Measurements from ENCODE around the gene MYMX.

Gene MYMX

GRCh38 chr6:44243345-44243744 is 26.6 kb downstream of the MYMX start:
- FAIRE-seq (no peak), DNase-seq (ENCODE audit: insufficient read length, low spot score) (no peak)
- TF ChIP-seq, protein P1, sequence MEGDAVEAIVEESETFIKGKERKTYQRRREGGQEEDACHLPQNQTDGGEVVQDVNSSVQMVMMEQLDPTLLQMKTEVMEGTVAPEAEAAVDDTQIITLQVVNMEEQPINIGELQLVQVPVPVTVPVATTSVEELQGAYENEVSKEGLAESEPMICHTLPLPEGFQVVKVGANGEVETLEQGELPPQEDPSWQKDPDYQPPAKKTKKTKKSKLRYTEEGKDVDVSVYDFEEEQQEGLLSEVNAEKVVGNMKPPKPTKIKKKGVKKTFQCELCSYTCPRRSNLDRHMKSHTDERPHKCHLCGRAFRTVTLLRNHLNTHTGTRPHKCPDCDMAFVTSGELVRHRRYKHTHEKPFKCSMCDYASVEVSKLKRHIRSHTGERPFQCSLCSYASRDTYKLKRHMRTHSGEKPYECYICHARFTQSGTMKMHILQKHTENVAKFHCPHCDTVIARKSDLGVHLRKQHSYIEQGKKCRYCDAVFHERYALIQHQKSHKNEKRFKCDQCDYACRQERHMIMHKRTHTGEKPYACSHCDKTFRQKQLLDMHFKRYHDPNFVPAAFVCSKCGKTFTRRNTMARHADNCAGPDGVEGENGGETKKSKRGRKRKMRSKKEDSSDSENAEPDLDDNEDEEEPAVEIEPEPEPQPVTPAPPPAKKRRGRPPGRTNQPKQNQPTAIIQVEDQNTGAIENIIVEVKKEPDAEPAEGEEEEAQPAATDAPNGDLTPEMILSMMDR (IDR thresholded peaks at IDR 0.05; ENCODE audit: insufficient read depth, missing control alignments) = no peak

- DNase-seq (ENCODE audit: insufficient read length, low spot score) (no peak), FAIRE-seq (no peak)
- TF ChIP-seq, protein P1 (IDR thresholded peaks at IDR 0.05; ENCODE audit: insufficient read depth, missing control alignments) = no peak
Observed at GRCh38 chr6:44245391-44245911, 28.7 kb downstream of the MYMX start.

- FAIRE-seq = no peak
- peak; percentile 62 for DNase-seq (ENCODE audit: insufficient read length, low spot score)
- TF ChIP-seq, protein P1 (IDR thresholded peaks at IDR 0.05; ENCODE audit: insufficient read depth, missing control alignments) = peak; percentile 42
Observed at GRCh38 chr6:44245912-44246662, 29.4 kb downstream of the MYMX start.

DNA sequence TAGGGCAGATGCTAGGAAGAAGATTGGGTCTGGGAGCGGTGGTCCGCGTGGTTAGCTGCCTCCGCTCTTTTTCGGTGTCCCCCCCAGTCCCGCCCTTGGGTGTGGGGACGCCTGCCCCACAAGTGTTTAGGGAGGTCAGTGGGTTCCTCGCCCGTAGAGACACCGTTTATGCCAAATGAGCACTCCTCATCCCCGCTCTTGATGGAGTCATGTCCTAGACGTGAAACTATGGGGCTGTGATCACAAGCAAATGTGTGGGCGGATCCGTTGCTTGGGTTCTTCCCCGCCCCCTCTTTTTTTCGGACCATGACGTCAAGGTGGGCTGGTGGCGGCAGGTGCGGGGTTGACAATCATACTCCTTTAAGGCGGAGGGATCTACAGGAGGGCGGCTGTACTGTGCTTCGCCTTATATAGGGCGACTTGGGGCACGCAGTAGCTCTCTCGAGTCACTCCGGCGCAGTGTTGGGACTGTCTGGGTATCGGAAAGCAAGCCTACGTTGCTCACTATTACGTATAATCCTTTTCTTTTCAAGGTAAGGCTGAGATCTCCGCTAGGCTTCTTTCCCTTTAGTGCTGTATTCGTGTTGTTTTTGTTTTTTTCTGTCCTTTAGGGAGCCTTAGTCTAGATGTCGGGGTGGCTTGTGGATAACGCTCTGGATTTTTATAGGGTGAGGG is 30.1 kb downstream of the MYMX start, which contains the start of gene HSP90AB1:
HSP90AB1 (plus strand) TSS at position 439 of the 675 bp plus-strand sequence. CDS start 1,529 bp downstream, outside the sequence.
- TF ChIP-seq, protein P1 (IDR thresholded peaks at IDR 0.05; ENCODE audit: insufficient read depth, missing control alignments) = no peak
- FAIRE-seq (no peak), DNase-seq (ENCODE audit: insufficient read length, low spot score) (peak; percentile 86)

GRCh38 chr6:44247338-44248302 is 30.9 kb downstream of the MYMX start:
- FAIRE-seq (no peak), DNase-seq (ENCODE audit: insufficient read length, low spot score) (no peak)
- TF ChIP-seq, protein P1 (IDR thresholded peaks at IDR 0.05; ENCODE audit: insufficient read depth, missing control alignments) = no peak

GRCh38 chr6:44248579-44248978 is 31.9 kb downstream of the MYMX start:
- FAIRE-seq (no peak), DNase-seq (ENCODE audit: insufficient read length, low spot score) (no peak)
- TF ChIP-seq, protein P1 (IDR thresholded peaks at IDR 0.05; ENCODE audit: insufficient read depth, missing control alignments) = no peak

Measured in D721Med (cell line).